Amniotic stem cell (primary cell): ENCODE results near the gene PCP2.

ENCODE experiments used
- DNase-seq: peaks from one replicate; lab custom pipeline; 2025; lab: John Stamatoyannopoulos, UW

Gene PCP2

DNA sequence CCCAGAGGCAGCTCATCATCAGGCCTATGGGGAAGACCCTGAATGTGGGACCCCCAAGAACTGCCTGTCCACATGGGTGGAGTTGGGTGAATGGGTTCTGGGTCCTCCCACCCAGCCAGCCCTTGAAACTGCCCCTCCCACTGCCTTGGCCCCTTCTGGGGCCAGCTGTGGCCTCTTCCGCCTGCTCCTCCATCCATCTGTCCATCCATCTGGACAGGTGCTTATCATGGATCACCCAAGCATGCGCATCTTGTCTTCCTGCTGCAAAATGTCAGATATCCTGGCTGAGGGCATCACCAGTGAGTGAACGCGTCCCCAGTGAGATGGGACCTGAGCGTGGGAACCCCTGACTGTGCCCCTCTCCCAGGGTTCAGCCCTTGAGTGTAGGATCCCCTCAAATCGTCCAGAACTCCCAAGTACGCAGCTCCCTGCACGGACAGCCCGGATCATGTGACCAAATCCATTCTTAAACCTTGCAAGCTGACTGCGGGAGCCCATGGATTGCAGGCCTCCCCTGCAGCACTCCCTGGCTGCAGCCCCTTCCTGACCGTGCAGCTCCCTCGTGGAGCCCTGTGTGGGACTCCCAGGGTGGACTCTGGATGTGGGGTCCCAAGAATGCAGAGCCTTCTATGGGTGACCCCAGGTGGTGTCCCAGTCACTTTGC is 5.4 kb upstream of the PCP2 start:
- no peak for DNase-seq

DNA sequence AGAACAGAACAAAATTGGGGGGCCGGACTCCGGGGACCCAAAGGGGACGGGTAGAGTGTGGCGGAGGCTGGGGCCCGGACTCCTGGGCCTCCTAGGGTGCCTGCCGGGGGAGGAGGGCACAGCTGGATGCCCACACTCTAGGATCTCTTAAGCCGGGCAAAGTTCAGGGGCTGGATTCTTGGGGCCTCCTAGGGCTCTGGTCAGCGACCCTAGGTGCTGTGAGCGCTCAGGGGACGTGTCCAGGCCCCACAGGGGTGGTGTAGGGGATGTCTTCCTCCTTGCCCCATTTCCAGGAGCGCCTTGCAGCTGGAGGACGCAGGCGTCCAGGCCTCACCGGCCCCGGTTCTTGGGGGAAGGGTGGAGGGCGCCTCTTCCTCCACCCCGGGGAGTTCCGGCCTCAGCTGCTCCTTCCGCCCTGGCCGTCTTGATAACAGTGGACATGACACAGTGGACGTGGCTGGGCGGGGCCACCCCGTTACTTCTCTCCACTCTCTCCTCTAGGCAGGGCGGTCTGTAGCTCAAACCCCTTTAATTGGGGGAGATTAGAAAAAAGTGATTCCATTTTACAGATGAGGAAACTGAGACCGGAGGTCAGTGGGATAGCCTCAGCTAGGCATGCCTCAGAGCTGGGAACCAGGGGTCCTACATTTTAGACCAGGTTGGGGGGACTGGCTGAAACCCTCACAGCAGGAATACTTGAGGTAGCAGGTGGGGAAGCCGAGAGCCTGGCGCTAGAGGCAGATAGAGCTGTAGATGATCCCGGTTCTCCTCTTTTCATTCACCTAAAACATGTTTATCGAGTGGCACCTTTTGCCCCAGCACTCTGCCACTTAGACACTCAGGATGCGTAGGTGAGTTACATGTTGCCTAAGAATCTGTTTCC is 4.1 kb upstream of the PCP2 start:
- DNase-seq = no peak

DNA sequence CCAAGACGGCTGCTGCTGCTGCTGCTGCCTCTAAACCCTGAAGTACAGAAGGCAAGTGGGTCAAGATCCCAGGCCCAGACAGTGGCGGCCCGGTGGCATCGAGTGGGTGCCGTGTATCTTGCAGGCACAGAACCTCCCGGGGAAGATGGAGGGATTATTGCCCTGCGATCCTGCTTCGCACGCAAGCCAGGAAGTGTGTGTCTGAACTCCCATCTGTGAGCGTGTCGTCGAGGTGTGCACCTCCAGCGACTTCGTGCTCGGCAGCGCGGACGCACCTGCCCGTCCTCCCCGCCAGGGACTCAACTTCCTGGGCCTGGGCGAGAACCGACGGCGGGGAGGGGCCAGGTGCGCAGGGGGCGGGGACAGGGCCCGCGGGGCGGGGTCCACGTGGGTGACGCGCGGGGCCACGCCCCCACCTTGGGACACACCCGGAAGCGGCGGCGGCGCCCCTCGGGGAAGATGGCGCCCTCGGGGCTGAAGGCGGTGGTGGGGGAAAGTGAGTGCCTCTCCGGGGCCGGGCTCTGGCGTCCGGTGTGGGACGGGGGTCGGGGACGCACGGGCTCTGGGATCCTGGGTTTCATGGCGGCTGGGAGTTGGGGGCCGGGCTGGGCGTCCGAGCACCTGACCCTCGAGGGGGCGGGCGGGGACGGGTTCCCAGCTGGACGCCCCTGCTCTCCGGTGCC is 3.3 kb upstream of the PCP2 start, which contains the start of gene STXBP2:
STXBP2 (plus strand) TSS at position 420 of the 683 bp plus-strand sequence; CDS start at position 460, 40 bp downstream.
- no peak for DNase-seq

DNA sequence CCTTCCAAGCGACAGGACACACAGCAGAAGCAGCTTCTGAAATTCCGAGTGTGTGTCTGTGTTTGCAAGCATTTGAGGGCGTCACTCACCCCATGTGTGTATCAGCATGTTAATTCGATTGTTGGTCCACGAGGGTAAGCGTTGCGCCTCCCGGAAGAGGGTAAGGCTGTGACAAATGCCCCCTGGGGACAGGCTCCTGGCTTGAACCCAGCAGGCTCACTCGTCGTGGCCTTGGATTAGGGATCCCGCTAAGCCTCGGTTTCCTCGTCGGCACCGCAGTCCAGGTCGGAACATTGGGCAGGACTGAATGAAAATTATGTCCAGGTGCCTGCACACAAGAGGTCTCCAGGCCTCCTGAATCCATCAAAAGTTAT is 2.8 kb upstream of the PCP2 start:
- DNase-seq = no peak

DNA sequence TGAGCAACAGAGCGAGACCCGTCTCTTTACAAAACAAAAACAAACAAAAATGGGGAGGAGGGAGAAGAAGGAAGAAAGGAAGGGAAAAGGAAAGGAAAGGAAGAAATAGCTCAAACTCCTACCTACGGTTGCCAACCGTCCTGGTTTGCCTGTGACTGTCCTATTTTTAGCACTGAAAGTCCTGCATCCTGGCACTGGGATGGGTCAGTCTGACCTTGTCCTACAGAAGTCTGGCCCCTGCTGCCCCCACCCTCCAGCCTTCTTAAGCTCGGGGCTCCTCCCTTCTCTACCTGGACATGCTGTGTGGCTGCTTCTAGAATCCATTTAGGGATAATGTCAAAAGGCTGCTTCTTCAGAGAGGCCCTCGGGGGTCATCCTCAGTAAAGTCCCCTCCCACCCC is 2.2 kb upstream of the PCP2 start:
- DNase-seq = no peak

DNA sequence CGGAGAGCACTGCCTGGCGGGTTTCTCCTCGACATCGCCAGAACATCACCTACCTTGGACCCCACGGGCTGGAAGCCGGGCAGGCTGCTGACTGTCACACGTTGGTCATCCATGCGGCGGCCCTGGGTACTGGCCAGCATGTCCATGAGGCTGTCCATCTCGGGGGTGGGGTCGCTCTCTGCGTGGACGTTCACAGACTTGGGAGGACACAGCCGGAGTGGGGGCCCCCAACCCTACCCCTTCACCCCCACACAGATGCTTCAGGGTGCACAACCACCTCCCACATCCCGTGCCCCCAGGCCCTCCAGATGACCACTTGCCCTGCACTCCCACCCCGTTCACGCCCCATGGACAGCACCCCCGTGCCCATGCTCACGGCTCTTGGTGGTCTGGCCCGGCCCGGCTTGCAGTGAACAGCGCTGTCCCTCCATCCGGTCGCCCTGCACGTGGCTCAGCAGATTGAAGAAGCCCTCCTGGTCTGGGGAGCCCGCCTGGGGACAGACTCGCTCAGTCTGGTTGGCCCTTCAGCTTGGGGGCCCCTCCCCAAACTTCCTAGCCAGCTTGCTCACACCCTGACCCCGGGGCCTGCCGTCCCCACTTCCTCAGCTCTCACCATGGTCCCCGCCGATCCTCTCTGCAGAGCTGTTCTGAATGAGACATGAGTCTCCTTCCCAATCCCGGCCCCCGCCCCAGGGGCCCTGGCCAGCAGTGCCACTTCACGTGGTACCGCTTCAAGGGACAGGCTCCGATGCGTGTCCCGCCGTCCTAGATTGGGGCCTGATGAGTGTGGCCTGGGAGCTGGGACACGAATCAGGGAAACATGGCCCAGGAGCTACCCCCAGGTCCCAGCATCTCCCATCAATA is 947 bp downstream of the PCP2 start:
- DNase-seq = no peak

DNA sequence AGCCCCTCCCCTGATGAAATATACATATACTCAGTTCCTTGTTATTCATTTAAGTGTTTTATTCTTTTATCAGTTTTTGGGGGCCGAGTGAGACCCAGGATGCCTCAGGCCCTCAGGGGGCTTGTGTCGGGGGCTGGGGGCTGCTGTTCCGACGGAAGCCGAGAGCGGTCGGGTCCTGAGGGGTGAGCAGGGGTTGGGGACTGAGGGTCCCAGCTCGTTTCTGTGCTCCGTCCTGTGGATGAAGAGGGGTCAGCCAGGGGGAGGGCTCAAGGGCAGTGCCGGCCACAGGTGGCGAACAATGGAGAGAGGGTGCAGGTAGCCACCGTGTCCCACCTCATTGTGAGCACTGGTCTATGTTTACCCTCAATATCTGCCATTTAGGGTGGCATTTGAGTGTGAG is 1.9 kb downstream of the PCP2 start:
- no peak for DNase-seq

DNA sequence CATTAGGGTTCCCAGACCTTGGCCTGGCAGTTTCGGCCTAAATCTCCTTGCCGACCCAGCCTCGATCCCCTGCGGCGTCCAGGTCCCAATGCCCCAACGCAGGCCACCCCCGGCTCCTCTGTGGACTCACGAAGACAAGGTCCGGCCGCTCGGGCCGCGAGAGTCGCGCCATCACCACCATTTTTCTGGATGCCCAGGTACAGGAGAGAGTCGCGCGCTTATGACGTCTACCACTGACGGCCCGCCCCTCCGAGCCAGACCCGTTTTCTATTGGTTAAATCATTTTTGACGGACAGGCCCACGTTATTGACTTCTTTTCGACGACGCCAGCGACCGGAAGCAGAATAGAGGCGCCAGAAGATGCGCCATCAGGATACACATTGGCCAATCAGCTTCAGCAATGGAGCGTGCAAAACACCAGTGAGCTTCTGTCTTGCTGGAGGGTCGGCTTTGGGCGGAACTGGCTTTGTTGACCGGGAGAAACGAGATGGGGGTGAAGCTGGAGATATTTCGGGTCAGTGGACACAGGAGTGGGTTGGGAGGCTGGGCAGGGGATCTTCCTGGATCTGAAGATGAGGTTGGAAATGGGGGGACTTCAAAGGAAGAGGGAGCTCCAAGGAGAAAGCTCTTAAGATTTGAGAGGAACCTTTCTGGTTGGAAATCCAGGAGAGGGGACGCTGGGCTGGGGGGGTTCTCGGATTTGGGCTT is 4.0 kb downstream of the PCP2 start, which contains the start of the genes PET100 and XAB2:
PET100 (plus strand) TSS at position 447 of the 708 bp plus-strand sequence; CDS start at position 488, 41 bp downstream.
XAB2 (minus strand) TSS at position 199 of the 708 bp plus-strand sequence; CDS start at position 181, 18 bp downstream.
- DNase-seq = peak; percentile 97

DNA sequence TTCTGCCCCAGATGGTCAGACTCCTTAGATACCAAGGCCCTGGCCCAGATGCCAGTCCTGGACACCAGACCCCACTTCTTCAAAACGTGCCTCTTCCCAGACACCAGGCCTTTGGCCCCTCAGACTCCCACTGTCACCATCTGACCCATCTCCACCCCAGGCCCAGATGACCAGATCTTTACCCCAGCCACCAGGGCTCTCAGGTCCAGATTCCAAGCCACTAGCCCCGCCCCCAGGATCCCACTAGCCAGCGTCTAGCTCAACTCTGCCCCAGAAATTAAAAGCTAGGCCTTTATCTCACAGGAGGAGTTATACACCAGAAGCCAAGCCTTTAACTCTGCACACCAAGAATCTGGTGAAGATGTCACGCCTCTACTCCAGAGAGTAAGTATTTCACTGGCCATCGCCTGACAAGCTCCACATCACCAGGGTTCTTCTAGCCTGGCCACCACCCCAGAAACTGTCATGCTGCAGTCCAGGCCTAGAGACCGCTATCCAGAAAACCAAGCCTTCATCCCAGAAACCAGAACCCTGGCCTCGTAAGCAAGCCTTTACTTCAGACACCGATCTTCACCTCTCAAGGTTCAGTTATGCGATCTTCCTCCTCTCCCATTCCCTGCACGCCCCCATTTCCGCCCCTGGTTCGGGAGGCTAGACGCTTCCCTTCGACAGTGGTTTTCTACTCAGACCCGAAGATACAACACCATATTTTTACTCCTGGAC is 4.8 kb downstream of the PCP2 start:
- no peak for DNase-seq

DNA sequence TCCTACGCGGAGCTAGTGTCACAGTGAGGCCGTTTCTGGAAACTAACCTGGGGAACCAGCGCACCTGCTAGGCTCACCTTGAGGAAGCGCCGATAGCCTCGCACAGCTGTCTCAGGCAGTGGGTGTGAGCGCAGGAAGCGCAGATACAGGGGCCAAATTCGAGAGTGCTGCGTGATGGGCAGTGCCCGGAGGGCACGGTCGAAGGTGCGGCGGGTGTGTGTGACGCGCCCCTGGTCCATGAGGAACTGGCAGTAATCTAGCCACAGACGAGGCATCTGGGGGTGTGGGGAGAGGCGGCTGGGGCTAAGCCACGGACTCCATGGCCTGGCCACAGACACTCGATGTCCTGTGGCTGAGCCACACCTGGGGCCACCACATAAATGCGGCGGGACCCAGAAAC is 6.4 kb downstream of the PCP2 start:
- DNase-seq = no peak

DNA sequence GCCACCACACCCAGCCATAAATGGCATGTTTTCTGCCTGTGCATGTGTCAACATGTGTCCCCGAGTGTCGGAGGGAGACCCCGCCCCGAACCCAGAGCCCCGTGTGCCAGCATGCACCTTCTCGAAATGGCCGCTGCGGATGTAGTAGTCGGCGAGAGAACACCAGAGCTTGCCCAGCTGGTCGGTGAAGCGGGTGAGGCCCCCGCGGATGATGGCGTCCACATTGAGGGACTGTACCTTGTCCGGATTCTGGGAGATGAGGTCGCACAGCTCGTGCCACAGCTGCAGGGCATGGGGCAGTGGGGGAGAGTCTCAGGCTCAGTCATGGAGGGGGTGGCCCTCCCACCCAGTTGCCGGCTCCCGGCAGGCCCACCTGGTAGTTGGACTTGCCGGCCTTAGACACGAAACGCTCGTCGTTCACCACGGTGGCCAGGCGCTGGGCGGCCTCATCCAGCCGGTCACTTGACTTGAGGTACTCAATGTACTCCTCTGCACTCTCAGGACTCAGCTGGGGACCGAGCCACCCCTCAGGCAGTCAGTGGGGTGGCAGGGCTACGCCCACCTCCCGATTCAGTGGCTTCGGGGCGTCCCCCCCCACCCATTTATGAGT is 7.7 kb downstream of the PCP2 start:
- DNase-seq = no peak

DNA sequence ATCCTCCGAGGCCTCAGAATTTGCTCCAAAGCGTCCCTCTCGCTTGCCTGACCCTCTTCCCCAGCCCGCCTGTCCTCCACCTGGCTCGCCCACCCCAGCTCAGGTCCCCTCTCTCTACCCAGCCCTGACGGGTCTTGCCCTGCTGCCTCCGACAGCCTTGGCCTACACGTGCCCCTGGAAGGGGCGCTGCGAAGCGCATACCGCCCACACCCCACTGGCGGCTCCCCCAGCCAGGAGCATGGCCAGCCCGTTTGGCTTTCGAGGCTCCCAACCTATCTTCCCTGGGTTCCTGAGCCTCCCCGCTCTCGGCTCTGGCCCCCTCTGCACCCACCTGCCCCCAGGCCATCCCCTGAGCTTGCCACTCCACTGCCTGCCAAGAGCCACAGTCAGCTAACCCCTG is 8.7 kb downstream of the PCP2 start:
- DNase-seq = no peak

DNA sequence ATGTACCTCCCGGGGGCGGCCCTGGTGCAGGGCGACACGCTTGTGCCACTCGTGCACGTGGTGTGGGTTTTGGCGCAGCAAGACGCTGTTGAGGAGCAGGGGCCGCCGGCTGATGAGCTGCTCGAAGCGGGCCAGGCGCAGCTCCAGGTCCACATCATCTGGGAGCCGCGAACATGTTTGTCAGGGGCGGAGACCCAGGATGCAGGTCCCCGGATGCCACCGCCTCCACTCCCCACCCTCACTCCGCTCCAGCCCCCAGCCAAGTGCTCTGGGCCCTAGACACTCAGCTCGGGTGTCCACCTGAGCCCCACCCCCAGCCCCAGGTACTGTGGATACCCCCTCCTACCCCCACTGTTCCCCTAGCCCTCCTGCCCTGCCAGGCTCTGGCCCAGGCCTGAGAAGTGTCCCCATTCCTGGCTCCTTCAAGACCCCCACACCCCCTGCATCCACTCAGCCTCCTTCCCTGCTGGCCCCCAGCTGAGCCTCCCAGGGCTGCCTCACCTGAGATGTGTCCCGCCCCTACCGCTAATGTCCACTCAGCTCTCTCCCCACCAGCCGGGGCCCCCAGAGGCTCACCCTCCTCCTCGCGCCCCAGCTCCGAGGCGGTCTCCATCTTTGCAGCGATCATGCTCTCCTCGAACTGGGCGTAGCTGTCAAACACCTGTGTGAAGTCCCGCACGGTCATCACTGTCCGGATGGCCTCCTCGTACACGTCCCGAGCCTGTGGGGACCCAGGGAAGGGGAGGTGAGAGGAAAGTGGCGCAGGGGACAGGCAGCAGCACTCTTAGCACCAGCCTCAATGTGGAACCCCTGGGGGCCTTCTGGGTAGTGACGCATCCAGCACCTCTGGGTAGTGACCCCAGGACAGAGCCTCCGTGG is 9.6 kb downstream of the PCP2 start:
- DNase-seq = no peak

DNA sequence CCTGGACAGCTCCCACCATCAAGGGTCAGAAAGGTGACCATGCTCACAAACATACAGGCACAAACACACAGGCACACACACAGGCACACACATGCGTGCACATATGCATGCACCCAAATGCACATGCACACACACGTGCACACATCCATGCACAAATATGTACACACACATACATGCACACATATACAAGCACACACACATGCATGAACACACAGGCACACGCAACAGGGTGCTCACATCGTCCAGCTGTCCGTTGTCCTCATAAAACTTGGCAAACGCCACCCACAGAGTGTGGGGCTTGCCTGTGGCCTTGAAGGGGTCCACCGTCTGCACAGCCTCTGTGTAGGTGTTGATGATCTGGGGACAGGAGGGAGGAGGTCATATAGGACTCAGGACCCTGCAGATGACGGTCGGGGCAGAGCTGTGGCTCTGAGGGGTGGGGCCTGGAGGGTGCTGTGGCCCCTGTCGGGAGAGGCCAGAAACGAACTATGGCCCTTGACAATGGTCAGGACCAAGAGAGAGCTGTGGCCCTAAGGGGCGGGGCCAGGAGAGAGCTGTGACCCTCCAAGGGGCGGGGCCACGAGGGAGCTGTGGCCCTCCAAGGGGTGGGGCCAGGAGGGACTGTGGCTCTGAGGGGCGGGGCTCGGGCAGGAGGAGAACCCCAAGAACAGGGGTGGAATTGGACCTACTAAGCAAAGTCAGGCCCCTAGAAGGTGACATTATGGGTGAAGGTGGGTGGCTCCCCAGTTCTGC is 10.4 kb downstream of the PCP2 start:
- DNase-seq = no peak

DNA sequence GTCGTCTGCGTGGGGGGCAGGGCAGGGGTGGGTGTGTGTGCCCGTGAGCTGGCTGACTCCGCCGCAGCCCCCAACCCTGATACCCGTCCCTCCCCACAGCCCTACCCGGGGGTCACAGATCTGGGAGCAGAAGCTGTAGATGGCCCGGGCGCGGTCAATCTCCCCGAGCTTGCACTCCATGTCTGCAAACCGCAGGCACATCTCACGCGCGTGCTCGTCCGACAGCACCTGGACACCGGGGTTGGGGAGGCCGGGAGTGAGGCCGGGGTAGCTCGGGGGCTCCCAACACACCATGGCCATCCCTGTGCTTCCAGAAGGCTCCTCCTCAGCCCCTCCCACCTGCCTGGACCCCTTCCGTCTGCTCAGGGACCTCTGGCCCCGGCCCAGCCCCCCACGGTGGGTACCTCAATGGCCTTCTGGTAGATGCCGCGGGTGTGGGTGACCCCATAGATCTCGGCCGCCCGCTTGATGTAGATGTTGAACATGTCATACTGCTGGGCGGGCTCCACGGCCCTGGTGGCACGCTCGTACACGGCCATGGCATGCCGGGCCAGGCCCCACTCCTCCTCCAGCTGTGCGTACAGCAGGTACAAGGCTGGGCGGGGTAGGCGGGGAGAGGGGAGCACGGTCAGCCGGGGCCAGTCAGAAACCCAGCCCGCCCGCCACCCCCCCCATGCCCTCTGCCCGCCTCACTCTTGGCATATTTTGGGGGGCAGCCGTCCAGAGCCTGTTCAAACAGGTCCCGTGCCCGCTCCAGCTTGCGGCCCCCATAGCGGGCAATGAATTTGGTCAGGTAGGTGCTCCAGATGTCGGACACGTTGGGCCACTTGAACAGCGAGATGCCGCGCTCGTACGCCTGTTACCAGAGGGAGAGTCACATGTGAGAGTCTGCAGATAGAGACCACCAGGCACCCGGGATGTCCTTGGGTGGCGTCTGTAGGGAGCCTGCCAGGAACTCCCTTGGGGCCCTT is 12.8 kb downstream of the PCP2 start:
- DNase-seq = no peak

DNA sequence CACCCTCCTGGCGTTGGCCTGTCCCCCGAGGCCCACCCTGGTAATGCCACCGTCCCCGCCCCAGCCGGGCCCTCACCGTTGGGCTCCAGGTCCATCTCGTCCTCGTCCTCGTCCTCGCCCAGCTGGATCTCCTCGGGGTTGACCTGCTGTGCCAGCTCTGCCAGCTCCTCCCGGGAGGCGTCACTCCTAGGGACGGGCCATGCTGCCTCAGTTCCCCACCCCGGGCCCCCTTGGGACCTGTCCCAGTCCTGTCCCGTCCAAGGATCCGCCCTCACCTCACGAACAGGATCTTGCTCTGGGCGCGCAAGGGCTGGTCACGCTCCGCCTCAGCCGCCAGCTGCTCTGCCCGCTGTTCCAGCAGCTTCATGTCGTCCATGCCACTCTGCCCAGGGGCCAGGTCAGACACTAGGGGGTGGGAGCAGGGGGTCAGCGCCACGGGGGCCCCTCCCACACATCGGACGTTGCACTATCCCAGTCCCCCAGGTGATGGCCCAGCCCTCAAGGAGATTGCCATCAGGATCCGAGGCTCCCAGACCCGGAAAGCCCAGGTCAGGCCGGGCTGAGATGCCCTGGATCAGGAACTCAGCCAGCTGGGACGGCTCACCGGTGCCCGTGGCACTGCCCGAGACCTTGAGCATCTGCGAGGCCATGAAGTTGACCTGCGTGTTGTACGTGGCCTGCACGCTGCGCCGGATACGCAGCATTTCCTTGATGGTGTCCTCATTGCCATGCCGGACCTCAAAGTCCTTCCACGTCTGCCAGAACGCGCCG is 13.7 kb downstream of the PCP2 start:
- no peak for DNase-seq
